GM21576 (cell line): Measurements from ENCODE around the gene PCDHGC3.

ENCODE experiments used
- ATAC-seq: cut with Tn5 transposase; IDR thresholded peaks from one replicate; pipeline ENCODE4 v1.9.1; 2021; ENCODE audit warnings: mild to moderate bottlenecking, moderate library complexity; ENCODE audit not compliant: unreplicated experiment

Gene PCDHGC3

DNA sequence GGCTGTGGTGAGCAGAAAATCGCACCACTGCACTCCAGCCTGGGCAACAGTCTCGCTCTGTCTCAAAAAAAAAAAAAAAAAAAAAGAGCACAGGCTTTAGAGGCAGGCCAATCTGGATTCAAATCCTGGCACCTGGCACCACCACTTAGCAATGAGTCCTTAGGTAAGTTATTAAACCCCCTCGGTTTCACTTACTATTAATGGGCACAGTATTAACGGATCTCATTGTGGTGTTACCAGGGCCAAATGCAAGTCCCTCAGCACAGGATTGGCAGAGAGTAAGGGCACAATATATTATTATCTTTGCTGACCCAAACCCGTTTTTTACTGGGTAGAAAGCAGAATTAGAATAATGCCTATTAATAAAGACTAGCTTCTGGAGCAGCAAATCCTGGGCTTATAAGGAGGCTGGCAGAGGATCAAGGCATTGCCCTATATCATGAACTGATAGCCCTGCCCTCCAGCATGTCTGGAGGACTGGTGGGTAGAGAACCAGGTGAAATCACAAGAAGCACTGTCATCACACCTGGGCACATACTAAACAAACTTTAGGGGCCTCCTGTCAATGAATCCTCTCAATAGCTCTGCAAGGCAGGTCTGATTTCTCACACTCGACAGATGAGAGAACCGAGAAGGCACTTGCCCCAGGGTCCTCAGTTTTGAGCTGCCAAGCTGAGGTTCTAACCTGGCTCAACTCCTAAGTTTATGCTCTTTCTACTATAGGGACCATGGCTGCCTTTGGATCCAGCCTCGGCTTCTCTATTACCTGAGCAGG, 30.8 kb downstream of the PCDHGC3 start:
- no peak for ATAC-seq

DNA sequence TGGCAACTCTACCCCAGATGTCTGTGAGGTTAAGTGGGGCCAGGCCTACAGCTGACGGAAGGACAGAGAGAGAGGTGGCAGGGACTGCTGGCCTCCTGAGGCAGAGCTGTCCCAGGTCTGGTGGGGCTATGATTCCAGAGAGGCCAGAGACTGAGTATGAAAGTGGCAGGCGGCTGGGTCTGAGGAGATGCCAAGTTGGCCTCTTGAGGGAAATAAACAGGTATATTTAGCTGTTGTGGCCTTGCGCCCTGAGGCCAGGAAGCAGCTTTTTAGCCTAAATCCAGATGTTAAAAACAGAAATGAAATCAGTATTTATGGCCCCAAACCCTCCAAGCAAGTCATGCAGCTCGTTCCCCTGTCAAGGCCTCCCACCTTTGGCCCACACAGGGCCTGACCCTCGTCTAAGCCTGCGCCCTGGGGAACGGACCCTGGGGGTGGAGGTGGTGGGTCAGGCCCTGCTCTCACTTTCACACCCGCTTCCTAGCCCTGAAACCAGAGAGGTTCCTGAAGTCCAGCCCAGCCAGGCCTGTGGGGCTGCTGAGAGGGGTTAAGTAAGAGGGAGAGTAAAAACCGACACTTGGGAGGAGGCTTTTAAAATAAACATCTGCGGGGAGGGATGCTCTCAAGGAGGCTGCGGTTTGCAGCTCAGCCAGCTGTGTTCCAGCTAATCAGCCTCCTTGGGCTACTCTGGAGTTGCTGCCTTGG, 31.8 kb downstream of the PCDHGC3 start:
- peak; percentile 32 for ATAC-seq

DNA sequence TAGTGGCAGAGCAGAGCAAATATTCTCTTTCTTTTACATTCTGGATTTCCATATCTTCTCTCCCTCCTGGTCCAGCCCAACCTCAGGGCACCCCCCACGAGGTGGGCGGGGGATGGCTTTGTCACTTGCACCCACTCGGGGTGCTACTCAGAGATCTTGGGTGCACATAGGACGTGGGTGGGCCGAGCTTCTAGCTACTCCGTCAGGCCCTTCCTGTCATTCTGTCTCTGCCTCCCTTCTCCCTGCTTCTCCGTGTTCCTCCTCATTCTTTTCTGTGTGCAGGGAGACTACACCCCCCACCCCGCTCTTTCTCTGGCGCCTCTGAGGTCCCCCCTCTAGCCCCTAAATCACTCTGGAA, 32.7 kb downstream of the PCDHGC3 start:
- ATAC-seq: no peak

DNA sequence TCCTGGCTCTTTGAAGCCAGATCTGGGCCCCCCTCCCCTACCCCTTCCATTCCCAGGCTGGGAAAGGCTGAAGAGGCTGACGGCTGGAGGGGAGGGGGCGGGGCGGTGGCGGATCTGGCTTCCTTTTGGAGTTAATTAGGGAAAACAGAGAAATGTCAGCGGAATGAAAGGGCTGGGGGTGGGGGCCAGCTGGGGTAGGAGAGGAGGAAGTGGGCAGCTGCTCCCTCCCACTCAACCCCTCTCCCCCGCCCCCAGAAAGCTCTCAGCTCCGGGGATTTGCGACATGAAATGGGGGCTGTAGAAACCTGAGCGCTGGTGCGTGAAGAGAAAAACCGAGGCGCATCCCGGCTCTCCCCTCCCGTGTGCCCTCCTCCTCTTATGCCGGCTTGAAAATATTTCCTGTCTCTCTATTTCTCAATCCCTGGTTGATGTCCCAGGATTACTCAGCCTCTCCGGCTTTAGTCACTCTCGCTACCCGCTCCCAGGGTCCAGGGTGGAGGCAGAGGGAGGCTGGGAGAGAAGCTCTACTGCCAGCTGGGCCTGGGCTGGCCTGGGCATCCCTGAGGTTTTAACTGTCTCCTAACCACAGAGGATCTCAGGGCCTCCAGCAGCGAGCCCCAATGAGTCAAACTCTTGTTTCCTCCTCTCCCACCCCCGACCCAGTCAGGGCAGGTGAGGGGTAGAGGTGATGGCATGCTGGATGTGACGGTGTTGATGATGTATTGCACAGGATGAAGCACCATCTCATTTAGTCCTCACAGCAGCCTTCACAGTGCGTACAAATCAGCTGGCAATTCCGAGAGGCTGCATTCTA, 33.2 kb downstream of the PCDHGC3 start:
- ATAC-seq: no peak

DNA sequence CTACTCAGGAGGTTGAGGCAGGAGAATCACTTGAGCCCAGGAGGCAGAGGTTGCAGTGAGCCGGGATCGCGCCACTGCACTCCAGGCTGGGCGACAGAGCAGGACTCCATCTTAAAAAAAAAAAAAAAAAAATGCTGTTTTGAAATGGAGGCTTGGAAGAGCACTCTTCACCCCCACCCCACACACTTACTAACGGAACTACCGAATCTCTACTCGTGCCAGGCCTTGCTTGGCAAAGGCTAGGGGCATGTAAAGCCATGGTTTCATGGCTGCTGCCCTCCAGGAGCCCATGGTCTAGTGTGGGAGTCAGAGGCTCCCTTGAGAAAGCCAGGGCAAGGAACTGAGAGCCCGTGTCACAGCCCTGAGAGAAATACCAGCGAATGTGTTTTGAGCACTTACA, 34.4 kb downstream of the PCDHGC3 start:
- no peak for ATAC-seq

DNA sequence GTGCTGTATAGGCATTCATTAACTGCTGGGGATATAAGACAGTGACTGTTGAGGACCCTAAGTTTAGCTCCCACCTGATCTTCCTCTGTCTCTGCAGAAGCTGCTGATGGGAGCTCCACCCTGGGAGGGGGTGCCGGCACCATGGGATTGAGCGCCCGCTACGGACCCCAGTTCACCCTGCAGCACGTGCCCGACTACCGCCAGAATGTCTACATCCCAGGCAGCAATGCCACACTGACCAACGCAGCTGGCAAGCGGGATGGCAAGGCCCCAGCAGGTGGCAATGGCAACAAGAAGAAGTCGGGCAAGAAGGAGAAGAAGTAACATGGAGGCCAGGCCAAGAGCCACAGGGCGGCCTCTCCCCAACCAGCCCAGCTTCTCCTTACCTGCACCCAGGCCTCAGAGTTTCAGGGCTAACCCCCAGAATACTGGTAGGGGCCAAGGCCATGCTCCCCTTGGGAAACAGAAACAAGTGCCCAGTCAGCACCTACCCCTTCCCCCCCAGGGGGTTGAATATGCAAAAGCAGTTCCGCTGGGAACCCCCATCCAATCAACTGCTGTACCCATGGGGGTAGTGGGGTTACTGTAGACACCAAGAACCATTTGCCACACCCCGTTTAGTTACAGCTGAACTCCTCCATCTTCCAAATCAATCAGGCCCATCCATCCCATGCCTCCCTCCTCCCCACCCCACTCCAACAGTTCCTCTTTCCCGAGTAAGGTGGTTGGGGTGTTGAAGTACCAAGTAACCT, 35.3 kb downstream of the PCDHGC3 start:
- peak; percentile 27 for ATAC-seq

DNA sequence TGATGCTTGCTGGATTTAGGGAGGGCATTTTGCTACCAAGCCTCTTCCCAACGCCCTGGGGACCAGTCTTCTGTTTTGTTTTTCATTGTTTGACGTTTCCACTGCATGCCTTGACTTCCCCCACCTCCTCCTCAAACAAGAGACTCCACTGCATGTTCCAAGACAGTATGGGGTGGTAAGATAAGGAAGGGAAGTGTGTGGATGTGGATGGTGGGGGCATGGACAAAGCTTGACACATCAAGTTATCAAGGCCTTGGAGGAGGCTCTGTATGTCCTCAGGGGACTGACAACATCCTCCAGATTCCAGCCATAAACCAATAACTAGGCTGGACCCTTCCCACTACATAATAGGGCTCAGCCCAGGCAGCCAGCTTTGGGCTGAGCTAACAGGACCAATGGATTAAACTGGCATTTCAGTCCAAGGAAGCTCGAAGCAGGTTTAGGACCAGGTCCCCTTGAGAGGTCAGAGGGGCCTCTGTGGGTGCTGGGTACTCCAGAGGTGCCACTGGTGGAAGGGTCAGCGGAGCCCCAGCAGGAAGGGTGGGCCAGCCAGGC, 36.1 kb downstream of the PCDHGC3 start:
- ATAC-seq: no peak

DNA sequence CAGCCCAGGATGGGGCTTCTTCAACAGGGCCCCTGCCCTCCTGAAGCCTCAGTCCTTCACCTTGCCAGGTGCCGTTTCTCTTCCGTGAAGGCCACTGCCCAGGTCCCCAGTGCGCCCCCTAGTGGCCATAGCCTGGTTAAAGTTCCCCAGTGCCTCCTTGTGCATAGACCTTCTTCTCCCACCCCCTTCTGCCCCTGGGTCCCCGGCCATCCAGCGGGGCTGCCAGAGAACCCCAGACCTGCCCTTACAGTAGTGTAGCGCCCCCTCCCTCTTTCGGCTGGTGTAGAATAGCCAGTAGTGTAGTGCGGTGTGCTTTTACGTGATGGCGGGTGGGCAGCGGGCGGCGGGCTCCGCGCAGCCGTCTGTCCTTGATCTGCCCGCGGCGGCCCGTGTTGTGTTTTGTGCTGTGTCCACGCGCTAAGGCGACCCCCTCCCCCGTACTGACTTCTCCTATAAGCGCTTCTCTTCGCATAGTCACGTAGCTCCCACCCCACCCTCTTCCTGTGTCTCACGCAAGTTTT, 36.7 kb downstream of the PCDHGC3 start:
- no peak for ATAC-seq

DNA sequence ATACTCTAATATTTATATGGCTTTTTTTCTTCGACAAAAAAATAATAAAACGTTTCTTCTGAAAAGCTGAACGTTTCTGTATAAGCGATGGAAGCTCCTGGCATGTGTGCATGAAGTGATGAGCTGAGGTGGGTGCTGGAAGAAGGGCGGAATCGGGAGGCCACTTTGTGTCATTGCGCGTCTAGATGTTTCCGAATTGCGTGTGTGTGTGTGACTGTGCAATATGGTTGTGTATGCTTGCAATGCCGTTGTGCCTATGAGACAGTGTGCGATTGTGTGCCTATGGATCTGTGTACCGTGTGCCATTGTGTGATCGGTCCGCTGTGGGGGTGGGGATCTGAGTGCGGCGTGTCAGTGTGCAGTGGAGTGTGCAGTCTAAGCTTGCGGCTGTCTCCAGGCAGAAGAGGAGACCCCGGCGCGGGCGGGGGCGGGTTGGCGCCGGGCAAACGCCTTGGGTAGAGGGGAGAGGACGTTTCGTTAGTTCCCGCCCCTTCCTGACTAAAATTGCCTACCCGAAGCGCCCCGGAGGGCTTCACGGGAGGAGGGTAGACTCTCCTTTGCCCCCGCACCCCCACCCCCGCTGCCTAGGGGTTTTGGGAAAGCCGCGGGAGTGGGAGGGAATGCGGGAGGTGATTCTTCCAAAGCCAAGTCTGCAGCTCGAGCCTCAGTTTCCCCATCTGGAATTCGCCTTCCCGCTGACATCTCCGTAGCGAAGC, 37.3 kb downstream of the PCDHGC3 start:
- ATAC-seq: no peak

DNA sequence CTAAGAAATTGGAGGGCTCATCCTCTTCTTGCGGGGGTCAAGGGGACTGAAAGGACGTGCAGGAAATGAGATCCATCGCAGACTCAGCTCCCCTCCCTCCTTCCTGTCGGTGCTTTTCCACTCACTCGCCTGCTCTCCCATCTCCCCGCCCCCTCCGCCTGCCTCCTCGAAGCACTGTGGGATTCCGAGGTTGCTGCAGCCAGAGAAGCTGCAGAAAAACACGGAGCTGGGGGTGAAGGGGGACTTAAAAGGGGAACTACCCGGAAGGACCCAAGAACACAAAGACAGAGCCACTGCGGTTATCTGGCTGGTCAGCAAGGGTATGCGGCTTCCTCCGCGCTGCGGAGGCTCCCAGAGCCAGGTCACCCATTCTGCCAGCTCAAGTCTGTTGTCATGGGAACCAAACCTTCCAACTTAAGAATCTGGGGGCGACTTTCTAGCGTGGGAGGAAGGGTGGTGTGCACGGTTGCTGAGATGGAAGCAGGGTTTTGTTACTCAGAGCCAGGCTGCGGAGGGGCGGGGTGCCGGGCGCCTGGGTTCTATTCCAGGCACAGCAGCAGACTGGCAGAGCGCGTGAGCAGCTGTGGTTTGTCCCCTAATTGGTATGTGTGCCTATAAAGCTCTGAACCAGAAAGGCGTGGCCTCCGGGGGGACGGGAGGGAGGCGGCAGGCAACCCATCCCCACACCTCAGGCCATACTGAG, 38.0 kb downstream of the PCDHGC3 start:
- peak; percentile 36 for ATAC-seq

DNA sequence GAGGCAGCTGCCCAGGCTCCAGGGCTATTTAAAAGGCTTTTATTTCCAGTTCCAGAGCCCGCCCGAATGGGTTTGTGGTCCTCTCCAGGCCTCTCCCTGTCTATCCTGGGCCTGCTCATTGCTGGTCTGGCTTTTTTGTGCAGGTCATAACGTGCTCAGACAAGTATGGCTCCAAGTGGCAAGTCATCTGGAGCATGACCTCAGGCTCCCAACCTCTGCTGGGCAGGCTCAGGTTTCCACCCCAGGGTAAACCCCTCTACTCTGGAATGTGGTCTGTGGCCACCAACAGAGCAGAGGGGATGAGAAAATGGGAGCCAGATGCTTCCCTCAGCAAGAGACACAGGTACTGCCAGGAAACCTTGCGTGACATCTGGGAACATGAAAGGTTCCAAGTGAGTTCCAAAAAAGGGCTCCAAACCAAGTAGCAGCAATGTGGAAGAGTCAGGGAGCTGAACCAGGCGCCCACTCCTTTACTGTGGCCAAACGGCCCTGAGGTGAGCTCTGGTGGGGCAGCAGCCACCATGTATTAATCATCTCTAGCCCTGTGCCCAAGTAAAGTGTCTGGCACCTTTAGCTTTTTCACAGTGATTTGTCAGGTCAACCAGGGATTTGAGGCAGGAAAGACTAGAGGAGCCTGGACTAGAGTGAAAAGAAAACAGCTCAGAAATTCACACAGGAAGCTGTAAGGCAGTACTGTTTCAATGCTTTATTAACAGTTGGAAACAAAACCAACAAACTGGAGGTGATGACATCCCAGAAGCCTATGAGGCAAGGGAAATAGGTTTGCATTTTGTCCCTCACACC, 38.8 kb downstream of the PCDHGC3 start:
- peak; percentile 3 for ATAC-seq

DNA sequence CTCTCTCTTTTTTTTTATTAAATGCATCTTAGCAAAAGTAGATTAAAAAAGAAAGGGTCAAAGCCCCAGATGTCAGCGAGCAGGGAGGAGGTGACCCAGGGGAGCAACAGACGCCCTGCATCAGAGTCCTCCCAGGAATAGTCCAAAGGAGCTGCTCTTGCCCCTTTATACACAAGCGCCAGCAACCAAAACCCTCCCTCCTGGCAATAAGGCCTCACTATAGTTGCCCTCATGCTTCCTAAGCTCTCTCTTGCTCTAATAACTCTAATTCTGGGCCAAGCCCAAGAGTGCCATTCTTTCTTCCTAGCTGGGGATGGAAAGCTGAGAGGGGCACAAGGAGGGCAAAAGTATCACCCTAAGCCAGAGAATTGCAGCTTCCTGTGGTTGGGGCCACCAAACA, 39.4 kb downstream of the PCDHGC3 start:
- no peak for ATAC-seq

DNA sequence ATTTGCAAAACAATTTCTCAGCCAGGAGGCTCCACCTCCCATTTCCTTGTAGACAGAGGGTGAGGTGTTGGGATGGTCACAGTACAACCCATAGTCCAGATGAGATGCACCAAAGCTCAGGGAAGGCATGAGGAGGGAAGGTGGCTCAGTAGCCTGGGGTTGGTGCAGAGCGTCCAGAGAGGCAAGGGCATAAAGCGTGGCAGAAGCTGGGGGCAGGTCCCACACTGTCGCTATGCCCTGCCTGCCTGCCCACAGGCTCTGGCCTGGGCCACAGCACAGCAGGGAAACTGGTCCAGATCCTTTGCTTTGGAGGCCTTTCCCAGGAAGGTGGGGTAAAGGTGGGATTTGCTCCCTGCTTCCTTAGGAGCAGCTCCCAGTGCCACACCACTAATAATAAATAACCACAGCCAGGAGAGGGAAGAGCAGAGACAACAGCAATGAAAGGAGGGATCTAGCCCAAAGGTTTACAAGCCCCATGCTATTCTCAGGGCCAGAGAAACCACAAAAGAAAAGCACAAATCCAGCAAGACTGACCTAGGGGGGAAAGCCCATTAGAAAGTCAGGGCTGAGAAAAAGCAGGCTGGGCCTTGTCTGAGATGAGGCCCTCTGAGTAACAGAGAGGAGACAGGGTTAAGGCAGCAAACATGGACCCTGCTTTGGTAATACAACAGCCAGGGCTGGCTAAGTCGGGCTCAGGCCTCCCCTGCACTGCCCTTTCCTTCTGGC, 40.3 kb downstream of the PCDHGC3 start:
- no peak for ATAC-seq

DNA sequence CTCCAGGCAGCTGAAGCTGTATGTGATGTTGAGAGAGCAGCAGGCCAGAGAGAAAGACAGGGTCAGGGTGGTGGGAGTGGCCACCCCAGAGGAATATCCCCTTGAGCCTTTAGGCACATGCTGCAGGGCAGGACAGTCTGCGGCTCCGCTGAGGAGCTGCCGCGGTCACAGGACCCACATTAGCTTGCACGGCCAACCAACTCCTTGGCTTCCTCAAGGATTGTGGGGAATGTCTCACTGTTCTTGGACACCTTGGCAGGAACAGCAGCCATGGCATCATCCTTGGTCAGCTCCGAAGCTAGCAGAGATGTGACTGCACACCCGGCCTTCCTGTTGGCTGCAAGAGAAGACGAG, 40.9 kb downstream of the PCDHGC3 start:
- ATAC-seq: no peak

DNA sequence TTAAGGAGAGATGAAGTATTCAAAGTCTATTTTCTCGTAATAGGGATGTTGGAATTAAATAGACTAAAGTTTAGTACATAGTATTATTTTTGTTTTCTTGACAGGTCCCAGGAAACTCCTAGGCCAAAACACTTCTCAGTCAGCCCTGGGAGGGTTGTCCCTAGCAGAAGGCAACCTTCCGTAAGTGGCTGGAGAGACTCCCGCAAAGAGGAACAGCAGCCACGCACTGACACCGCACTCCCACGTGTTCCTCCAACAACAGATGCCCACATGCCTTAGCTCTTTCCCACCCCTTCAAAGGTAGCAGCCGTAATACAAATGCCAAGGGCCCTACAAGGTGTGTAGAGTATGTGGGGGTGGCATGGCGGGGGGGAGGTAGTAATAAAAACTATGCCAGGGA, 41.5 kb downstream of the PCDHGC3 start:
- ATAC-seq: no peak

DNA sequence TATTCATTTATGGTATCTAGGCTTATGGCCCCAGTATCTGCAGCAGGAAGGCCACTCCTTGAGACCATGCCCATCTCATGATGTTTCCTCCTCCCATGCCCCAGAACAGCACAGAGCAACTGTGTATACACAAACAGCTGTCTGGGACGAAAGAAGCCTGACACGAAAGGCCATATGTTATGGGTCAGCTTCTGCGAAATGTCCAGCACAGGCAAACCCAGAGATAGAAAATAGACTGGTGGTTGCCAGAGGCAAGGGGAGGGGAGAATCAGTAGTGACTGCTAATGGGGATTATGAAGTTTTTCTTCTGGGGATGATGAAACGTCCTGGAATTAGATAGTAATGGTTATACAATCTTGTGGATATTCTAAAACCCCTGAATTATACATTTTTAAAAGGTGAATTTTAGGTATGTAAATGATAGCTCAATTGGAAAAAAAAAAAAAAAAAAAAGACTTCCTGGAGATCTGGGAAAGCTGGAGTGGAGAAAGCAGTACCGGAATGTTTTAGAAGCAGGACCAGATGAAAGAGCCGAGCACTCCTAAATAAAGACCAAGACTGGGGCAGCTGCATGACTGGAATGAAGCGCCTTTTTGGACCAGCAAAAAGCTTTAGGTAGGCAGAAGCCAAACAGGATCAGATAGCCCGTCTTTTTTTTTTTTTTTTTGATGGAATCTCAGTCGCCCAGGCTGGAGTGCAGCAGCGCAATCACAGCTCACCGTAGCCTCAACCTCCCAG, 42.3 kb downstream of the PCDHGC3 start:
- no peak for ATAC-seq

DNA sequence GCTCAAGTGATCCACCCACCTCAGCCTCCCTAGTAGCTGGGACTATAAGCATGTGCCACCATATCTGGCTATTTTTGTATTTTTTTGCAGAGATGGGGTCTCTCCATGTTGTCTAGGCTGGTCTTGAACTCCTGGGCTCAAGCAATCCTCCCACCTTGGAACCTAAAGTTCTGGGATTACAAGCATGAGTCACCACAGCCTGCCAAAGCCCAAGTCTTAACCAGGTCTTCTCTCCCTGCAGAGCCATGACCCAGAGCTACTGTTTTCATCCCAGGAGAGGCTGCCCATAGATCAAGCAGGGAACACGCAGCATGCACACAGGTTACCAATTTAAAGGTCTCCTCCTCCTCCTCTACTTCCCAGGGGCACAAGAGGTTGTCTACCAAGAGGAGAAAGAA, 42.9 kb downstream of the PCDHGC3 start:
- no peak for ATAC-seq
